Diencephalon (tissue), 1 donor: ENCODE data around the gene ERCC6L. TPM values are rescaled to one million over a fixed set of nuclear protein-coding genes. Genes with fewer than 3 reads are reported as not detected.

ENCODE experiments used
- small RNA-seq: library from RNA; depleted of rRNA; stranded (forward); fragments of <200 nt; gene quantifications from one replicate; pipeline ENCODE3, GENCODE V24; 2014
- total RNA-seq: library from RNA; depleted of rRNA; stranded (reverse); fragments of >200 nt; gene quantifications from one replicate; pipeline ENCODE4 v1.2.3, GENCODE V29; 2014

The ERCC6L gene
- total RNA-seq: 1.4 TPM

DNA sequence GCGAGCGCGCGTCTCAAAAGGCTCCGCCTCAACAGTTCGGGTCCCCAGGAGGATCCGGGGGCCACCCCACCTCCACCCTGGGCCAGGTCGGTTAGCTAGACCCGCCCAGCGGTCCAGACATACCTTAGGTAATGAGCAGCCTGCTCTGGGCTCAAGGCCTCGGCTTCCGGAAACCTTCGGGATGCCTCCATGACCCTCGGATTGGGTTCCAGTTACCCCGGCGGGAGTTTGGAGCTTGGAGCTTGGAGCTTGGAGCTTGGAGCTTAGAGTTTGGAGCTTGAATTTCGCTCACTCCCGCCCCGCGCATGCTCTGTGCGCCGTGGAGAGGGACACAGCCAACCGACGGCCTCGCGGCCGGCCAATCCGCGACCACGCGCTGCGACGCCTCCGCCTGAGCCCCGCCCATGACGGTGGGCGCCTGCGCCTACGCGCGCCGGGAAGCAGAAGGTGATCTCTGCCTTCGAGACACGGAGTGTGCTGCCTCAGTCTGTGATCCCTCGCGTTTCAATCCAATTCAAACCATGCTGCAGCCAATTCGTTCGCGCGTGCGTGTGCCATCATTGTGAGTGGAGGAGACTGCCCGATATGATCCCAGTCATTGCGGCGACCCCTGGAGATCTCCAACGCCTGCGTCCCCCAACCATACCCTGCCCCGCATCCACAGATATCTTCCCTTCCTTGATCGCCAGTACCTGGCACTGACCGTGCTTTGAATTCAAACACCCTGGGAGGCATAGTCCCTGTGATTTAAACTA lies at the start of gene ERCC6L:
Gene ERCC6L (minus strand): TSS at position 307 of the 755 bp plus-strand sequence. CDS start 116 bp downstream, at position 191.

GRCh38 chrX:72181178-72182125 lies 57.4 kb downstream of the ERCC6L start, which contains the start of gene PIN4:
PIN4 (plus strand) TSS chrX:72181757; CDS start chrX:72181786, 29 bp downstream.

Small RNA genes lying within 50 kb of the gene (small RNA-seq; reads per million reads assigned to genes)
- gene RF00019: not detected

Other genes starting within 250 kb of the ERCC6L start
- gene RTL5, start 107.1 kb downstream of the ERCC6L start, total RNA-seq: 9.2 TPM
- 17.1 TPM for gene PIN4, start 57.3 kb downstream of the ERCC6L start, total RNA-seq
- gene RPS4X, start 38.2 kb upstream of the ERCC6L start, total RNA-seq: 825 TPM
- gene CITED1, start 66.9 kb upstream of the ERCC6L start, total RNA-seq: 9.7 TPM